HepG2 (cell line): ENCODE data around the gene PPM1E. TPM values are rescaled to one million over a fixed set of nuclear protein-coding genes. Genes with fewer than 3 reads are reported as not detected.

Experiments
- ATAC-seq: fragments of 200-7000 bp; cut with Tn5 transposase; 3 replicates; pipeline ENCODE4 v1.9.1; 2020; ENCODE audit warnings: mild to moderate bottlenecking, moderate library complexity
- BruUV-seq: library from RNA; stranded (reverse); fragments of 400-500 nt; replicated peaks from 2 replicates; lab custom pipeline; 2021; lab: Mats Ljungman, UMichigan
- CTCF ChIA-PET: fragments of 300-600 bp; formaldehyde crosslinking; extraction: SDS; loops from one replicate; lab custom pipeline; 2021; ENCODE audit warnings: low total read pairs, inconsistent platforms, low intra/inter-chr PET ratio; lab: Yijun Ruan, JAX
- POLR2A ChIA-PET: fragments of 350-600 bp; sonication (Branson Sonifier 250); formaldehyde crosslinking; loops from one replicate; lab custom pipeline; 2020; ENCODE audit warnings: antibody characterized with exemption, inconsistent platforms; lab: Yijun Ruan, JAX
- DNase-seq: peaks from one replicate; pipeline ENCODE4 v3.0.0-alpha.2; 2015; ENCODE audit warnings: low spot score
- FAIRE-seq: peaks from 3 replicates; lab custom pipeline; 2011; peaks lifted over from hg19 to GRCh38; lab: Jason Lieb, UNC
- H2AFZ ChIP-seq: one replicate; pipeline ENCODE4 v1.6.1; 2011; ENCODE audit warnings: low read length, inconsistent platforms
- H3K27ac ChIP-seq: fragments of 300-600 bp; 3 replicates; pipeline ENCODE4 v1.8.0; 2011; ENCODE audit warnings: mixed run types, mild to moderate bottlenecking, mixed read lengths, low read length, inconsistent platforms; ENCODE audit not compliant: insufficient read depth; ENCODE audit errors: extremely low read length
- H3K27me3 ChIP-seq, 2 experiments: fragments of 200-600 bp in 1 of 2; 2 replicates in 1 of 2; 3 replicates in 1 of 2; pipeline versions ENCODE4 v1.6.0 to v1.8.0; 2011; ENCODE audit warnings: low read length in 2 of 2, mild to moderate bottlenecking in 2 of 2, moderate library complexity in 2 of 2, inconsistent platforms in 1 of 2; ENCODE audit not compliant: insufficient read depth in 2 of 2, control insufficient read depth in 1 of 2
- H3K36me3 ChIP-seq, 2 experiments: fragments of 200-600 bp in 1 of 2; replicated peaks in 1 of 2; 2 replicates in 1 of 2; 3 replicates in 1 of 2; pipeline versions ENCODE4 v1.5.1 to v1.8.0; 2011; ENCODE audit warnings: low read length in 2 of 2, inconsistent platforms in 1 of 2; ENCODE audit not compliant: insufficient read depth in 2 of 2, control insufficient read depth in 1 of 2
- H3K4me1 ChIP-seq: 2 replicates; pipeline ENCODE4 v1.5.1; 2012; ENCODE audit warnings: low read length, inconsistent platforms; ENCODE audit not compliant: insufficient read depth
- H3K4me2 ChIP-seq: 2 replicates; pipeline ENCODE4 v1.6.0; 2011; ENCODE audit warnings: low read depth, low read length, inconsistent platforms
- H3K4me3 ChIP-seq, 3 experiments: fragments of 200-600 bp in 1 of 3; sonication (generic), shearing (Covaris generic) in 1 of 3; replicated peaks in 1 of 3; 2 replicates each; pipeline ENCODE4 v1.5.1; 2011 to 2016; ENCODE audit warnings: low read length in 3 of 3, inconsistent platforms in 2 of 3, low read depth in 2 of 3, mild to moderate bottlenecking in 2 of 3, control low read depth in 1 of 3, mixed read lengths in 1 of 3; ENCODE audit not compliant: insufficient read depth in 1 of 3
- H3K79me2 ChIP-seq: one replicate; pipeline ENCODE4 v1.6.1; 2011; ENCODE audit warnings: low read length, inconsistent platforms; ENCODE audit not compliant: insufficient read depth
- H3K9ac ChIP-seq: 2 replicates; pipeline ENCODE4 v1.6.0; 2011; ENCODE audit warnings: mild to moderate bottlenecking, low read depth, low read length, inconsistent platforms; ENCODE audit not compliant: insufficient read depth
- H3K9me3 ChIP-seq: 2 replicates; pipeline ENCODE4 v1.5.1; 2012; ENCODE audit warnings: mild to moderate bottlenecking, low read length
- H4K20me1 ChIP-seq: 2 replicates; pipeline ENCODE4 v1.6.0; 2011; ENCODE audit warnings: inconsistent platforms, mild to moderate bottlenecking, low read length, moderate library complexity; ENCODE audit not compliant: insufficient read depth
- FIP1L1 ChIP-seq: fragments of 200-400 bp; formaldehyde crosslinking; IDR thresholded peaks from 2 replicates; pipeline ENCODE4 v1.6.1; 2018; ENCODE audit warnings: low read depth, mild to moderate bottlenecking, low read length, moderate library complexity, borderline replicate concordance; ENCODE audit not compliant: insufficient read depth
- GATAD2A ChIP-seq: IDR thresholded peaks from 2 replicates; pipeline ENCODE4 v1.6.1; 2016
- SMARCC2 ChIP-seq: fragments of 450-650 bp; IDR thresholded peaks from 2 replicates; pipeline ENCODE4 v1.6.1; 2017; ENCODE audit warnings: antibody characterized with exemption, mild to moderate bottlenecking
- SOX5 ChIP-seq: IDR thresholded peaks from 2 replicates; pipeline ENCODE4 v1.6.1; 2016; ENCODE audit warnings: borderline replicate concordance
- ZFP36 ChIP-seq: fragments of 150-350 bp; IDR thresholded peaks from 2 replicates; pipeline ENCODE4 v1.6.1; 2018; ENCODE audit warnings: borderline replicate concordance, low read length, low read depth; ENCODE audit not compliant: partially characterized antibody
- ZFP41 ChIP-seq: sonication (generic); formaldehyde crosslinking; IDR thresholded peaks from 2 replicates; pipeline ENCODE4 v1.4.0; 2020; ENCODE audit warnings: mild to moderate bottlenecking, missing genetic modification reagents, borderline replicate concordance
- ZNF414 ChIP-seq: sonication (generic); formaldehyde crosslinking; IDR thresholded peaks from 2 replicates; pipeline ENCODE4 v1.5.0; 2020; ENCODE audit warnings: missing genetic modification reagents
- ZZZ3 ChIP-seq: sonication (generic); formaldehyde crosslinking; IDR thresholded peaks from 2 replicates; pipeline ENCODE4 v1.4.0; 2020; ENCODE audit warnings: missing genetic modification reagents, mild to moderate bottlenecking, borderline replicate concordance
- WGBS: methylation state at CpG from one replicate; pipeline ENCODE4 v1.1.6; 2017; ENCODE audit warnings: low lambda C conversion rate; 5-methylcytosine and 5-hydroxymethylcytosine counted together
- in situ Hi-C: cut with HindIII; loops from 2 replicates; pipeline ENCODE4 v1.10.0; 2017; ENCODE audit warnings: low pct_unique_long_range_greater_than_20kb; ENCODE audit not compliant: extremely low pct_ligation_motif_present
- intact Hi-C: fragments of 100-400 bp; cut with micrococcal nuclease; formaldehyde crosslinking; loops from one replicate; pipeline ENCODE4 v1.10.0; 2022; ENCODE audit not compliant: unreplicated experiment
- polyA plus RNA-seq, 8 experiments: library from polyadenylated mRNA; depleted of rRNA in 3 of 8; stranded (reverse) in 7 of 8; unstranded in 1 of 8; fragments of >200 nt; fragmentation: Illumina TruSeq in 4 of 8; extraction: Trizol in 4 of 8; gene quantifications; 2 replicates each; pipeline versions ENCODE4 v1.2.1 to v1.2.3, GENCODE V29; 2011 to 2016; ENCODE audit warnings: low read depth in 4 of 8, missing spikeins in 1 of 8, mixed read lengths in 1 of 8; ENCODE audit not compliant: insufficient read depth in 1 of 8
- total RNA-seq, 5 experiments: library from RNA; depleted of rRNA; stranded (reverse); fragments of >200 nt; fragmentation: Illumina TruSeq; extraction: Trizol; gene quantifications; 2 replicates each; pipeline ENCODE4 v1.2.3, GENCODE V29; 2016; ENCODE audit warnings: low read depth in 1 of 5
- TF ChIP-seq, protein P1 (sequence below): sonication (generic); formaldehyde crosslinking; IDR thresholded peaks from 2 replicates; pipeline ENCODE4 v1.4.0; 2020; ENCODE audit warnings: missing genetic modification reagents, mild to moderate bottlenecking, borderline replicate concordance
- TF ChIP-seq, protein P2 (sequence below): IDR thresholded peaks from 2 replicates; pipeline ENCODE4 v1.6.1; 2016; ENCODE audit warnings: control low read depth
- TF ChIP-seq, protein P3 (sequence below), 2 experiments: sonication (generic) in 1 of 2; formaldehyde crosslinking in 1 of 2; IDR thresholded peaks; 2 replicates each; pipeline versions ENCODE4 v1.4.0 to v1.6.1; 2016 to 2020; ENCODE audit warnings: borderline replicate concordance in 1 of 2, low read depth in 1 of 2, mild to moderate bottlenecking in 1 of 2, missing genetic modification reagents in 1 of 2

Gene PPM1E
- total and polyA plus RNA-seq, 2 of the 13 experiments (the other 11 are each of a cell fraction or from before 2014, with no cell fraction given): 0.15 TPM; not detected in 1

GRCh38 chr17:58779446-58779845 is 23.8 kb downstream of the PPM1E start:
- in situ Hi-C loops: no loop called here
- no peak for DNase-seq
- no TSS peak for BruUV-seq
- 34% methylated on average over 1 of the region's 1 CpG for WGBS
- no peaks in the 10 kb centered on the region for H4K20me1 ChIP-seq
- no peak overlapping the region for H2AFZ ChIP-seq
- no peak overlapping the region for H3K9ac ChIP-seq
- no peaks in the 10 kb centered on the region for H3K4me1 ChIP-seq
- H3K27me3 ChIP-seq: no peaks in the 10 kb centered on the region
- no peak overlapping the region for H3K4me3 ChIP-seq
- ChIA-PET CTCF (no interaction called here), POLR2A (no interaction called here)
- no peak for TF ChIP-seq SMARCC2
- H3K27ac ChIP-seq: no peak overlapping the region
- no peak overlapping the region for H3K4me2 ChIP-seq
- H3K79me2 ChIP-seq: no peaks in the 10 kb centered on the region
- H3K36me3 ChIP-seq: no peaks in the 10 kb centered on the region
- ATAC-seq: no peak
- no peaks in the 10 kb centered on the region for H3K9me3 ChIP-seq
- intact Hi-C loops: no loop called here
- FAIRE-seq: no peak

DNA sequence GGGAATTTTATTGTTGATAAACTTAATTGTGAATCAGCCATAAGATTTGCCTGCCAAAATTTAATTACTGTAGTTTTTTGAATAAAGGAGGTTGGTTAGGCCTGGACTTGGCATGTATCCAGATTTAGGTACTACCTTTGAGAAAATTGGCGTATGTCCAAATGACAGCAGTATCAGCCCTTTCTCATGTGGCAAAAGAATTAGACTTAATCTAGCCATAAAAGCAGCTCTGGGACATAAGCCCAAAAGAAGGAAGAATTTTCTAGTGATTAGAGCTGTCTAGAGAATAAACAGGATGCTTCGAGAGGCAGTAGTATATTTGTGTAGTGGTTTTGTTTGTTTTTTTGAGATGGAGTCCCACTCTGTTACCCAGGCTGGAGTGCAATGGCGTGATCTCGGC is 27.7 kb downstream of the PPM1E start:
- Histone ChIP-seq H3K79me2 (no peaks in the 10 kb centered on the region), H3K4me2 (no peak overlapping the region), H3K9me3 (no peaks in the 10 kb centered on the region), H4K20me1 (no peaks in the 10 kb centered on the region), H3K4me1 (peaks cover 11% of the 10 kb centered on the region; the same call in 1 of the 2 replicates), H3K27ac (no peak overlapping the region), H3K9ac (no peak overlapping the region), H3K4me3 (no peak overlapping the region), H3K27me3 (peaks cover 0 to 2% of the 10 kb centered on the region in 2 experiments; a peak in 1 of 5 replicates), H2AFZ (no peak overlapping the region), H3K36me3 (no peaks in the 10 kb centered on the region)
- intact Hi-C loops: no loop called here
- no peak for ATAC-seq
- no TSS peak for BruUV-seq
- POLR2A ChIA-PET: no interaction called here
- no peak for DNase-seq
- in situ Hi-C loops: no loop called here
- WGBS: 42% methylated on average over 4 of the region's 4 CpGs
- CTCF ChIA-PET: no interaction called here
- FAIRE-seq: no peak
- TF ChIP-seq ZZZ3 (CRISPR knock-in tag): no peak
- no peak for TF ChIP-seq ZNF414 (CRISPR knock-in tag)
- TF ChIP-seq GATAD2A (CRISPR knock-in tag): no peak
- TF ChIP-seq, protein P1, sequence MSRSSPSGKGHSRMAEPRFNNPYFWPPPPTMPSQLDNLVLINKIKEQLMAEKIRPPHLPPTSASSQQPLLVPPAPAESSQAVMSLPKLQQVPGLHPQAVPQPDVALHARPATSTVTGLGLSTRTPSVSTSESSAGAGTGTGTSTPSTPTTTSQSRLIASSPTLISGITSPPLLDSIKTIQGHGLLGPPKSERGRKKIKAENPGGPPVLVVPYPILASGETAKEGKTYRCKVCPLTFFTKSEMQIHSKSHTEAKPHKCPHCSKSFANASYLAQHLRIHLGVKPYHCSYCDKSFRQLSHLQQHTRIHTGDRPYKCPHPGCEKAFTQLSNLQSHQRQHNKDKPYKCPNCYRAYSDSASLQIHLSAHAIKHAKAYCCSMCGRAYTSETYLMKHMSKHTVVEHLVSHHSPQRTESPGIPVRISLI: no peak
- TF ChIP-seq ZFP36: no peak
- TF ChIP-seq FIP1L1: no peak
- TF ChIP-seq ZFP41 (CRISPR knock-in tag): no peak
- TF ChIP-seq, protein P2, sequence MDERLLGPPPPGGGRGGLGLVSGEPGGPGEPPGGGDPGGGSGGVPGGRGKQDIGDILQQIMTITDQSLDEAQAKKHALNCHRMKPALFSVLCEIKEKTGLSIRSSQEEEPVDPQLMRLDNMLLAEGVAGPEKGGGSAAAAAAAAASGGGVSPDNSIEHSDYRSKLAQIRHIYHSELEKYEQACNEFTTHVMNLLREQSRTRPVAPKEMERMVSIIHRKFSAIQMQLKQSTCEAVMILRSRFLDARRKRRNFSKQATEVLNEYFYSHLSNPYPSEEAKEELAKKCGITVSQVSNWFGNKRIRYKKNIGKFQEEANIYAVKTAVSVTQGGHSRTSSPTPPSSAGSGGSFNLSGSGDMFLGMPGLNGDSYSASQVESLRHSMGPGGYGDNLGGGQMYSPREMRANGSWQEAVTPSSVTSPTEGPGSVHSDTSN (CRISPR knock-in tag): no peak
- no peak for TF ChIP-seq SOX5 (CRISPR knock-in tag)
- TF ChIP-seq, protein P3, sequence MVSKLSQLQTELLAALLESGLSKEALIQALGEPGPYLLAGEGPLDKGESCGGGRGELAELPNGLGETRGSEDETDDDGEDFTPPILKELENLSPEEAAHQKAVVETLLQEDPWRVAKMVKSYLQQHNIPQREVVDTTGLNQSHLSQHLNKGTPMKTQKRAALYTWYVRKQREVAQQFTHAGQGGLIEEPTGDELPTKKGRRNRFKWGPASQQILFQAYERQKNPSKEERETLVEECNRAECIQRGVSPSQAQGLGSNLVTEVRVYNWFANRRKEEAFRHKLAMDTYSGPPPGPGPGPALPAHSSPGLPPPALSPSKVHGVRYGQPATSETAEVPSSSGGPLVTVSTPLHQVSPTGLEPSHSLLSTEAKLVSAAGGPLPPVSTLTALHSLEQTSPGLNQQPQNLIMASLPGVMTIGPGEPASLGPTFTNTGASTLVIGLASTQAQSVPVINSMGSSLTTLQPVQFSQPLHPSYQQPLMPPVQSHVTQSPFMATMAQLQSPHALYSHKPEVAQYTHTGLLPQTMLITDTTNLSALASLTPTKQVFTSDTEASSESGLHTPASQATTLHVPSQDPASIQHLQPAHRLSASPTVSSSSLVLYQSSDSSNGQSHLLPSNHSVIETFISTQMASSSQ (IDR thresholded peaks at IDR 0.05; ENCODE audit: low read depth): no peak
- TF ChIP-seq, protein P3 (CRISPR knock-in tag; IDR thresholded peaks at IDR 0.05; ENCODE audit: borderline replicate concordance): no peak
